ENCODE results near the gene TAF4B.

- TF ChIP-seq CTCF (IDR thresholded peaks at IDR 0.05; ENCODE audit: poor library complexity), result no peak
- TF ChIP-seq EZH2 (IDR thresholded peaks at IDR 0.05; ENCODE audit: borderline replicate concordance), result no peak
Measured at GRCh38 chr18:26215247-26215970, 10.8 kb upstream of the TAF4B start.
